Activated CD8-positive, alpha-beta memory T cell treated with anti-CD3 and anti-CD28 coated beads for 1 hour (primary cell): ENCODE measurements around the gene NTSR1.
"Not testable (repeated sequence)": the region's sequence is repeated elsewhere in the genome, so short reads cannot be mapped to it uniquely, and the experiment has no call there.

ENCODE experiments used
- DNase-seq, 2 donors: peaks; one replicate each; pipeline ENCODE4 v3.0.0-alpha.2; 2020; ENCODE audit warnings: low read depth in 1 of 2; ENCODE audit errors: extremely low read depth in 1 of 2

Gene NTSR1

DNA sequence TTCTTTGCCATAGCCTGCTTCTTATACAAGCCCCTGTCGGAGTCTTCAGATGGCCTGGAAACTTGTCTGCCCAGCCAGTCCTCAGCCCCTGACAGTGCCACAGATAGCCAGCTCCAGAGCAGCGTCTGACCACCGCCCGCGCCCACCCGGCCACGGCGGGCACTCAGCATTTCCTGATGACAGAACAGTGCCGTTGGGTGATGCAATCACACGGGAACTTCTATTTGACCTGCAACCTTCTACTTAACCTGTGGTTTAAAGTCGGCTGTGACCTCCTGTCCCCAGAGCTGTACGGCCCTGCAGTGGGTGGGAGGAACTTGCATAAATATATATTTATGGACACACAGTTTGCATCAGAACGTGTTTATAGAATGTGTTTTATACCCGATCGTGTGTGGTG lies 36.9 kb upstream of the NTSR1 start:
- no peak for DNase-seq

DNA sequence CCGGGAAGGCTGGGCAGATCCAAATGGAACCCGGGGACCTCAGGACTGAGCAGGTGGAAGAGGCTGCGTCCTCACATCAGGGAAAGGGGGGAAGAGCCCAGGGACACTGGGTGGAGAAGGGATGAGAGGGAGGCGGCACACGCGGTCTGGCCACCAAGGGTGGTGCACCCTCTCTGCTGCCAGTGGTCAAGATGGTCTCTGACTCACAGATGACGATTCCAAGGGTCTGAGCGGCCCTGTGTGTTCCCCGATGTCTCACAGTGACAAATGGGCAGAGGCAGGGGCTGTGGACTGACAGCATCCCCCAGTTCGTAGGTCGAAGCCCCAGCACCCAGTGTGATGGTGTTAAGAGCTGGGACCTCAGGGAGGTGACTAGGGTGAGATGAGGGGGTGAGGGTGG lies 34.3 kb upstream of the NTSR1 start:
- DNase-seq: no peak

DNA sequence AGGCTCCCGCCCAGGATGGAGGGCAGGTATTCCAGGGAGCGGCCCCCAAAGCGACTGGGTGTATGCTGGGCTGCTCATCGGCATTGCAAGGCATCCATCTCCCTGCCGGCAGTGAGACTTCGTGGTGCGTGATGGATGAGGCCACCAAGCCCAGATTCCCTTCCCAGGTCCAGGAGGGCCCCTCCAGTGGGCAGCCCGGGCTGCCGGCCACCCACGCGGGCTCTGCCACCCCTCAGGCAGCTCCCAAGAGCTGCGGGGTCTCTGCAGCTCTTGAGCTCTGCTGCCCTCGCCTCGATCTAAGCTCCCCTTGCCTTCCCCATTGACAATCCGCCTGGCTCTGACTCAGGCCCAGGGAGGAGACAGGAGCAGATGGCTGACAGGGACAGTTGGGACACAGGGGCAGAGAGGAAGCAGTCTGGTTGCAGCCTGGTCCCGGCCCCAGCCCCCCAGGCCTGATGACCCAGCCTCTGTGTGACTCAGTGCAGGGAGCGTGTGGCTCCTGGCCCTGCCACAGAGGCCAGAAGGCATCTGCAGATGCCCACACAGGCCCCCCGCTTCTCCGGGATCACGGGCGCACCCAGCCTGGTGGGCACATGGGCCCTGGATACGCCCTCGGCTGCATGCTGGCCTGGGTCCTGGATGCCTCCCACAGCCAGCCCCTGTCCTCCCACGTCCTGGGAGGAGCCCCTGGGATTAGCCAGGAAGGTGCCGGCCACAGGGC lies 33.3 kb upstream of the NTSR1 start:
- DNase-seq: no peak

DNA sequence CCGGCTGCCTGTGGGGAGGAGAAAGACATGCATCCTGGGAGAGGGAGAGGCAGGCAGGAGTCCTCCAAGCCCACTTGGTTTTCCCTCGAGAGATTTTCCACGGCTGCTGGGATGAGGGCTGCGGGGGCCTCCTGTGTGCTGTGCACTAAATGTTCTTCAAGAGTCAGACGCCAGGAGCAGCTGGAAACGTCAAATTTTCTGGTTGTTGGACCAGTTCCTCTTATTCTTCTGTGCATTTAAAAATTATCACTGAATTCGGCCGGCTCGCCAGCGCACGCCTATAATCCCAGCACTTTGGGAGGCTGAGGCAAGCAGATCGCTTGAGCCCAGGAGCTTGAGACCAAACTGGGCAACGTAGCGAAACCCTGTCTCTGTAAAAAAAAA lies 32.8 kb upstream of the NTSR1 start:
- no peak for DNase-seq

DNA sequence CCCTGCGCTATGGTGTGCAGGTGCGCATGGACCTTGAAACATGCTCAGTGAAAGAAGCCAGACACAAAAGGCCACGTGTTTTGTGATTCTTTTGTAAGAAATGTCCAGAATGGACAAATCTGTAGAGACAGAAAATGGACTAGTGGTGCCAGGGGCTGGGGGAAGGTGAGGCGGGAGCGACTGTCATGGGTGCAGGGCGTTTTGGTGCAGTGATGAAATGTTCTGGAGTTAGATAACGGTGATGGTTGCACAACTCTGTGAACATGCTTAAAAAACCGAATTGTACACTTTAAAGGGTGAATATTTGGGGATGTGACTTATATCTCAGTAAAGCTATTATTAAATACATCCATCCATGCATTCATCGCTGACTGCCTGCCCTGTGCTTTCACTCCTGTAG lies 31.7 kb upstream of the NTSR1 start:
- no peak for DNase-seq

DNA sequence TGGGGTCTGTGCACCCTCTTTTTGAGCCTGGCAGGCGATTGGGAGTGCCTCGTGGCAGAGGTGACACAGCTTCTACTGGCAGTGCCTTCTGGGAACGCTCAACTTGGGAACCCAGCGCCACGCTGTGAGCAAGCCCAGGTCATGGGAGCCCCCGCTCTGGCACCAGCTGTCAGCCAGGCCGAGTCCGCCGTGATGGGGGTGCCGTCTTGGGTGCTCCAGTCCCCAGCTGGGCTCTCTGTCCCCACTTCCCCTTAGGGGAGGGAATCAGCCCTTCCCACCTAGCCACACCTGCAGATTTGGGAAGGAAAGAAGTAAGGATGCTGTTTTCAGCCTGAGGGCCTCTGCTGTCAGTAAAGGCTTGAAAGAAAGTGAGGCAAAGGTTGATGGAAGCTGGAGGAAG lies 31.0 kb upstream of the NTSR1 start:
- DNase-seq: no peak

DNA sequence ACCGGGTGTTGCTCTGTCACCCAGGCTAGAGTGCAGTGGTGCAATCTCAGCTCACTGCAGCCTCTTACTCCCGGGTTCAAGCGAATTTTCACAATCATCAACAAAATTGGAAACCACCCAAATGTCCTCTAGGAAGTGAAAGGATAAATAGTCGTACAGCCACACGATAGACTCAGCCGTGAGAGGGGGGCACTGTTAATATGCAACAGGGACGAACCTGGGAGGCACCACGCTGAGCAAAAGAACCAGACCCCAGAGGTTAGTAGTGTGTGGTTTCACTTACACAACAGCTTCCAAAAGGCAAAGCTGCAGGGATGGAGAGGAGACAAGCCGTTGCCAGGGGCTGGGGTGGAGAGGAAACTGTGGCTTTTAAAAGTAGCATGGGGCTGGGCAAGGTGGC lies 30.1 kb upstream of the NTSR1 start:
- DNase-seq: no peak

DNA sequence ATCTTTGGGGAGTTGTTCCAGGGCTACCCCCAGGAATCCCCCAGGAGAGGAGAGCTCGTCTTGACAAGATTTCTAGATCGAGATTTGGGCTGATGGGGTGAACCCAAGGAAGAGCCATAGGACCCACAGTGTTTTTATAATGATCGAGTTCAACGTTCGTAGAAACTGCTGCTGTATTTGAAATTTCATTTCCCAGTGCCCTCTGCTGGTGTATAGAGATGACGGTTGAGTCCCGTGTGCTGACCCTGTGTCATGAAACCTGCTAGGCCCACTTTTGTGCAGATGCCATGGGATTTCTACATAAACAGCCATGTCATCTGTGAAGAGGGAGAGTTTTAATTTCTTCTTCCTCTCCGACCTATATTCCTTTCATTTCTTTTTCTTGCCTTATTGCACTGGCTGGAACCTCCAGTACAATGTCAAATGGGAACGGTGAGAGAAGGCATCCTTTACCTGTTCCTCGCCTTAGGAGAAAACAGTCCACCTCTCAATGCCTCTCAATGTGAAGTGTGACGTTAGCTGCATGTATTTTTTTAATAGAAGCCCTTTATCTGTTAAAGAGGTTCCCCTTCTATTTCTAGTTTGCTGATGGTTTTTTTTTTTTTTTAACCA lies 28.6 kb upstream of the NTSR1 start:
- DNase-seq: no peak

DNA sequence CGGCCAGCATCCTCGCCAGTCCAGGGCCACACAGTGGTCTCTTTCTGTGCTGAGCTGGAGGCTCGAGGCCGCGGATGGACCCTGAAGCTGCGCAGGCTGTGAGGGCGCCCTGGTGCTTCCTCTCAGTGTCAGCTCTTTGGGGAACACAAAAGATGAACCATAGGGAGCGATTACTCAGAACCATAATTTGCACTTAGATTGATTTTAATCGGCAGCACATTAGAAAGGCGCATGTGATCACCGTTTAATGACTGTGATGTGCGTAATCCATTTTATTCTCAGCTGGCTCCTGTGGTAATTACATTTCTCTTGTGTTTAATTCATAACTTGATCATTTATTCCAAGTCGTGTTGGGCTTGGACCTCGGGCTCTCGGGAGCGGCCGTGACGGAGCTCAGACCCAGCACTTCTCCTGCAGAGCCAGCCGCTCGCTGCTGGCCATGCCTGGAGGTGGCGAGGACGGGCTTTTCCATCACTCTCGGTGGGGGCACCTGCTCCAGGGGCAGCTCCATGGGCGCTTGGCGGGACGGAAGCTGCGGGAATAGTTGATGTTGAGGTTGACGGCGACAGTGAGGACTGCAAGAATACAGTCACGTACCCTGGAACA lies 25.6 kb upstream of the NTSR1 start:
- DNase-seq: no peak

DNA sequence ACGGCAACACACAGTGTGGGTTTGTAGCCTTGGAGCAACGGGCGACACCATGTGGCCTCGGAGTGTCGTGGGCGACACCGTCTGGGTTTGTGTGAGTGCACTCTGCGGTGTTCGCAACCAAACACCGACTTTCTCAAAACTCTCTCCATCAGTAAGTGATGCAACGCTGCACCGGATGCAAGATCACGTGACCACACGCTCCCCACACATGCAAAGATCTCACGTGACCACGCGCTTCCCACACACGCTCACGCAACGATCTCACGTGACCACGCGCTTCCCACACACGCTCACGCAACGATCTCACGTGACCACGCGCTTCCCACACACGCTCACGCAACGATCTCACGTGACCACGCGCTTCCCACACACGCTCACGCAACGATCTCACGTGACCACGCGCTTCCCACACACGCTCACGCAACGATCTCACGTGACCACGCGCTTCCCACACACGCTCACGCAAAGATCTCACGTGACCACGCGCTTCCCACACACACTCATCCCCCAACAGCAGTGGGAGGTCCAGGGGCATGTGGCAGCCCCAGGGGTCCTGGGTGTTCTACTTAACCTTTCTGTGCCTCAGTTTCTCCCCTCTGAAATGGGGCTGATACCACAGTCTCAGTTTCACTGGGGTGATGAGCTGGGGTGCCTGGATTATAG lies 24.8 kb upstream of the NTSR1 start:
- DNase-seq: not testable (repeated sequence)

DNA sequence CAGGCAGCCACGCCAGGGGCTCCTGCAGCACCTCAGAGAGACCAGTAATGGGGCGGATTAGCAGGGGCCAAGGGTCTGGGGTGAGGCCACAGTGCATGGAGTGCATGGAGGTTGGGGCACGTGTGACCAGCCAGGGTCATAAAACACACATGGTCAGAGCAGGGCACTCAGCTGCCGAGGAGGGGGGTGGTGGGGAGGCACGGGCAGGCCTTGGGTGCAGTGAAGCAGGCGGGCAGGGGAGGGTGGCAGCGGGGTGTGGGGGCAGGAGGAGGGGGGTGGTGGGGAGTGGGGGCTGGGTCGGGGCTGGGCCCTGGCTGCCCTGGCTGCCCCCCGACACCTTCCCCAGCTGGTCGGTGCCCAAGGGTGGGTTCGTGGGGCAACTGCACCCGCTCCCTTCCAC lies 23.7 kb upstream of the NTSR1 start:
- no peak for DNase-seq

DNA sequence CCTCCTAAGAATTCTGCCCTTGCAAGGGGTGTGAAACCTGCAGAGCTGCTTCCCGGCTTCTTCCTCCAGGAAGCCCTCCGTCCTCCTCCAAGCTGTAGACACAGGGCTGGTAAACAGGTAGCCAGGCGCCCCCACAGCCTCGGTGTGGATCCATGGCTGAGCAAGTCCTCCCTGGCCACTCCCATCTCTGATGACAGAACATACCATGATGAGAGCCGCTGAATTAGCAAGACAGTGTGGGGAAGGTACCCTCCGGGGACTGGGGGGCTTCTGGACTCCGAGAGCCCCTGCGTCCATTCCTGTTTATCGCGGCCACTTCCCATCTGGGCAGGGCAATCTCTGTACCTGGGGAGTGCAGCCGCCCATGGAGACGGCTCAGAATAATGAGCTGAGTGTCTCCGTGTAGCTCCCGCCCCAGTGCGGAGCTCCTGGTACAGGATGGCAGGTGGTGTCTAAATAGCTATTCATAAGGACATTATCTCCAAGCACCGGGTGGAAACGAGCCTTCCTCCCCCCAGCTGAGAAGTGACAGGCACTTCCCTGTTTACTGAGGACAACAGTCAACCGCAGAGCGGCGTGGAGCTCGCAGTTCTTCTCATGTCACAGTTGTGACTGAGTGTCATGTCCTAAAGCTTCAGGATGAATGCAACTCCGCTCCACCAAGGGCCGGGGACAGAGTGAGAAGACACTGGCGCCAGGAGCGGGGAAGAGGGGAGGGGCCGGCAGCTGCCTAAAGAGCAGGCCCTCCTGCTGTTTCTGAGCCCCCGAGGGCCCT lies 22.7 kb upstream of the NTSR1 start:
- no peak for DNase-seq

DNA sequence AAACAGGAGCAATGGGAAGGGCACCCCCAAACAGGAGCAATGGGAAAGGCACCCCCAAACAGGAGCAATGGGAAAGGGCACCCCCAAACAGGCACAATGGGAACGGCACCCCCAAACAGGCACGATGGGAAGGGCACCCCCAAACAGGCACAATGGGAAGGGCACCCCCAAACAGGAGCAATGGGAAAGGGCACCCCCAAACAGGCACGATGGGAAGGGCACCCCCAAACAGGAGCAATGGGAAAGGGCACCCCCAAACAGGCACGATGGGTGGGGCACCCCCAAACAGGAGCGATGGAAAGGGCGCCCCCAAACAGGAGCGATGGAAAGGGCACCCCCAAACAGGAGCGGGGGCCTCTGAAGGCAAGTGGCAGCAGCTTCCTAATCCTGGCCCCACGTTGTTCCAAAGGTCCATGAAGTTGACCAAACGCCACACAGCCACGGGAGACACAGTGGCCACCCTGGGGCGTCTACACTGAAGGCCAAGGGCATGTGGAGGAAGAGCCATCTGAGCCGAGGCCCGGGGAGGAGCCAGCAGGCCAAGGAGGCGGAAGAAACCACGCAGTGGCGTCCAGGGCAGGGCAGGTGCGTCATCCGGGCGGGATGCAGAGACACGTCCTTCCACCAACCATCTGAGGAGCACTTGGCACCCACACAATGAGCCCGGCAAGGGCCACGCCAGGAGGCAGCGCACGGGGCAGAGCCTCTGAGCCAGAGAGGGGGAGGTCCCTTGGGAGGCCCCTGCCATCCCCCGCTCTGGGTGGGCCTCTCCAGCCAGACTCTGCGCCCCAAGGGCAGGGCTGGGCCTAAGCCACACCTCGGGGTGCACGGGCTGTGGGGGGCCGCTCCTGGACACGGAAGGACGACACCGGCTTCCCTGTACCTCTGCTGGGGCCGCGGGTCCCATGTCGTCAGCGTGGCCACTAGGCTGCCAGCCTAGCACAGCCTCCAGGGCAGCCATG lies 21.5 kb upstream of the NTSR1 start:
- DNase-seq: no peak

DNA sequence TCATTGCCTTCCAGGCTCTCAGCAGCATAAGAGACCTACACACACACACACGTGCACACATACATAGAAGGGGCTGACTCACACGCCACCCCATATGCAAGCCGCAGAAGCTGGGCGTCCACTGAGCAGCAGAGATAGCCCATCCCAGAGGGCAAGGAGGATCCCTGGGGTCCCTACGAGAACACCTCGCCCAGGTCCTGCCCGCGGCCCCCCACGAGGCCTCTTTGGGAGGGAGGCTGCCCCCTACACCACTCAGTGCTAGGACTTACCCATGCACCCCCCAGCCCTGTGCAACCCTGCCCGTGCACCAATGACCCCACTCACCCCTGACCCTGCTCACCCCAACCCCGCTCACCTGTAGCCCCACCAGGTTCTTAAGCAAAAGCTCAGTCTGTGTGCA lies 20.6 kb upstream of the NTSR1 start:
- DNase-seq: no peak

DNA sequence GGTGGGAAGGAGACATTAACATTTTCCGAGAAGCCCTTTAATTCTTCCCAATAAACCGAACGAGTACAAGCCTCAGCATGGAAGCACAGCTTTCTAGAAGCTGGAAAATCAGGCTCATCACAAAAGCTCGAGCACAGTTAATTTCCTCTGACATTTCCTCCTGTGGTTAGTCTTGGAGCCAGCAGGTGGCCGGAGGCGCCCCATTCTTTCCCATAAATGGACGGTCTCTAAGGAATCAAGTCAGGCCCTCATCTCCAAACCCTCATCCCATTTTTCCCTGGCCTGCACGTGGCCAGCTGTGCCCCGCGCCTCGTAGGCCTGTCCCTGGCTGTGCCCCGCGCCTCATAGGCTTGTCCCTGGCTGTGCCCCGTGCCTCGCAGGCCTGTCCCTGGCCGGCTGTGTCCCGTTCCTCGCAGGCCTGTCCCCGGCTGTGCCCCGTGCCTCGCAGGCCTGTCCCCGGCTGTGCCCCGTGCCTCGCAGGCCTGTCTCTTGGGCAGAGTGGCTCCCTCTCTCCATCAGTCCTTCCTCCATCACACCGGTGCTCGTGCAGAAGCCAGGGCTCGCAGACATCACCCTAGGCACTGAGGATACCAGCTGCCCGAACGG lies 19.7 kb upstream of the NTSR1 start:
- DNase-seq: no peak

DNA sequence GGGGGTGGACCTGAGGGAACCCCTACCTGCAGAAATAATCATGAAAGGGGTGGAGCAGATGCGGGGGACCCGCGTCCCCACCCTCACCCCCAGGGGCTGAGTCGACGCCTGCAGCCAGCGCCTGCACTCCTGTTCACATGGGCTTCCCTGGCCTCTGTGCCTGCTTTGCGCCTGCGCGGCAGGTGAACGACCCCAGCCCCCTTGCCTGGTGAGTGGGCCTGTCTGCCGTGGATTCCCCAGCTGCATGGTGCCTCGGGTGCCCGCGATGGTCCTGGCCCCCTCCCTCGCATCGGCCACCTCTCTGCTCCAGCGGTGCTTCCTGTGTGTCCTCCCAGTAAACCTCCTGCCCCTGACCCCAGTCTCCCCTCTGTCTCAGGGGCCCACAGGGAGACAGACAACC lies 18.8 kb upstream of the NTSR1 start:
- DNase-seq: no peak

DNA sequence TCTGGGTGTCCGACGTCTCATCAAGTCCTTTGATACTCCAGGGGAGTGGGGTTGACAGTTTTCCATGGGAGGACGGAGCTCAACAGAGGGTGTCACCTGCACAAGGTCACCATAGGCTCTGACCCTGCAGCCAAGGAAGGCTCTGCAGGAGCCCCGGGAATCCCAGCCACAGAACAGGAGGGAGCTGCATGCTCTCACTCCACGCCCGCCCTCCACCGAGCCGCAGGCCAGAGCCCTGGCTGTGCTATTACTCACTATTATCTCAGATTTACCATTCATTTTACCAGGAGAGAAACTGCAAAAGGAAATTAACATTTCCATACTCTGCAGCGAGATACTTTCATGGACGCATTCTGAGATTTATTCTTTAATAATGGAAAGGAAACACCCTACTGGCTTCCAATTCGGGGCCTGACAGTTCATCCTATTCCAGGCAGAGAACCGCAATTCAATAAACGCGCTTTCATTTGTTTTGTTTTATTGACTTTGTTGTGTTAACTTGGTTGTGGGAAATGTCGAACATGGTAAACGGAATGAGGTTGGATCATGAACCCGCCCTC lies 18.3 kb upstream of the NTSR1 start:
- no peak for DNase-seq

DNA sequence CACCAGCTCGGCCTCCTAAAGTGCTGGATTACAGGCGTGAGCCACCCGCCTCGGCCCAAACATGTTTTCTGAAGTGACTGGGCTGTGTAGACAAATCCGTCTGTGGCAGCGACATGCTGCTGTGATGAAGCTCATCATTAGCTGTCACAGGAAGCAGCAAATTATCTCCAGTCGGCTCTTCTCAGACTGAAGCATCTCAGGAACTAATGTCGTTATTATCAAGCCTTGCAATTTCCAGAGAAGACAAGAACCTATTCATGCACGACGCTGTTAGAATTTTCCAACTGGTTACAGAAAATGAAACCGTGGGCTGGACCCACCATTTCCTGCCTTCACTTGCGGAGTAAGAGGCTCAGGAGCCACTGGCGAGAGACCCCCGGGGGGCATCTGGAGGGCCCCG lies 17.1 kb upstream of the NTSR1 start:
- DNase-seq: no peak

DNA sequence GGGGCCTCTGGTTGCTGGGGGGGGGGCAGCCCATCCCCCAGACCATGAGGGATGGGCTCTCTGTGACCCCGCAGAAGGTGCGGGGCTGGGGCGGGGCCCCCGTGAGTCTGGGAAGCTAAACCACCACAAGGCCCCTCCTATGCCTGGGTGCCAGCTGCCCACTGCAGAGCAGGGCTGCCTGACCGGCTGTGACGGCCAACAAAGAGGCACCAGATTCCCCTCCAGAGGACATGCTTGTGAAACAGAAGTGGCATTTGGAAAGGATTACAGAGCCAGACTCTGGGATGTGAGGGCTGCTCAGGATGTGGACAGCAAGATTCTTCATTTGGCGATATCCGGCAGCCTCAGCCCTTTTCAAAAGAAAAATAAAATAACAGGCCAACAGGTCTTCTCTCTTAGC lies 16.5 kb upstream of the NTSR1 start:
- DNase-seq: no peak
